Lung (tissue), 12 donors: Measurements from ENCODE around the gene PLEKHD1. TPM values are rescaled to one million over a fixed set of nuclear protein-coding genes. Genes with fewer than 3 reads are reported as not detected.
A peak's percentile ranks its signal among the peaks of the same experiment; 100 is the strongest.

Experiments used
- ATAC-seq: fragments of 200-7000 bp; cut with Tn5 transposase; one replicate; pipeline ENCODE4 v1.9.1; 2020; ENCODE audit warnings: moderate number of reproducible peaks; ENCODE audit not compliant: insufficient read depth, low FRiP score
- DNase-seq, 3 donors: peaks; one replicate each; pipeline ENCODE4 v3.0.0-alpha.2; 2013 to 2017
- H3K27ac ChIP-seq, 2 donors: one replicate each; pipeline ENCODE4 v1.5.1; 2013; ENCODE audit warnings: mild to moderate bottlenecking in 2 of 2, moderate library complexity in 2 of 2, control low read depth in 1 of 2, inconsistent platforms in 1 of 2, low read depth in 1 of 2, low read length in 1 of 2
- H3K27me3 ChIP-seq, 3 donors: one replicate each; pipeline ENCODE4 v1.5.1; 2013; ENCODE audit warnings: low read length in 2 of 3; ENCODE audit not compliant: control insufficient read depth in 3 of 3, insufficient read depth in 3 of 3
- H3K36me3 ChIP-seq, 4 donors: one replicate each; pipeline ENCODE4 v1.5.1; 2013; ENCODE audit warnings: low read length in 4 of 4, mild to moderate bottlenecking in 1 of 4, moderate library complexity in 1 of 4; ENCODE audit not compliant: control insufficient read depth in 4 of 4, insufficient read depth in 4 of 4
- H3K4me1 ChIP-seq, 5 donors: one replicate each; pipeline ENCODE4 v1.5.1; 2013; ENCODE audit warnings: low read length in 5 of 5, mild to moderate bottlenecking in 2 of 5, moderate library complexity in 1 of 5; ENCODE audit not compliant: control insufficient read depth in 5 of 5, insufficient read depth in 5 of 5
- H3K4me3 ChIP-seq: one replicate; pipeline ENCODE4 v1.5.1; 2013; ENCODE audit warnings: mild to moderate bottlenecking, control low read depth, moderate library complexity
- H3K9ac ChIP-seq, 2 donors: one replicate each; pipeline ENCODE4 v1.5.1; 2013; ENCODE audit warnings: low read length in 2 of 2, control low read depth in 1 of 2; ENCODE audit not compliant: insufficient read depth in 1 of 2
- H3K9me3 ChIP-seq, 4 donors: one replicate each; pipeline ENCODE4 v1.5.1; 2013; ENCODE audit warnings: low read length in 3 of 4, mild to moderate bottlenecking in 1 of 4, moderate library complexity in 1 of 4; ENCODE audit not compliant: control insufficient read depth in 4 of 4, insufficient read depth in 3 of 4
- CTCF ChIP-seq: IDR thresholded peaks from 2 replicates; pipeline ENCODE4 v1.5.1; 2012; ENCODE audit warnings: mild to moderate bottlenecking; ENCODE audit errors: control extremely low read depth, extremely low read depth
- WGBS, 2 donors: extraction: QIAGEN DNeasy Blood & Tissue Kit; methylation state at CpG; one replicate each; pipeline ENCODE4 v1.1.7; 2013; 5-methylcytosine and 5-hydroxymethylcytosine counted together
- polyA plus RNA-seq, 2 donors: library from polyadenylated mRNA; stranded (reverse); fragments of 200-250 nt; gene quantifications; one replicate each; pipeline ENCODE4 v1.2.1, GENCODE V29; 2013
- total RNA-seq, 2 donors: library from RNA; depleted of rRNA in 1 of 2; stranded (reverse); fragments of >200 nt in 1 of 2; gene quantifications; one replicate each; pipeline ENCODE4 v1.2.1, GENCODE V29; 2014 to 2021
- donor health status: control.
- donor health status: control.
- donor health status: Bipolar disorder and iron deficiency.
- donor health status: healthy.
- donor health status: DM: yes; HTN: yes; CAD: no.

PLEKHD1 gene
- total and polyA plus RNA-seq, 4 donors, result 0.11 to 0.83 (median 0.33) TPM; not detected in 1

GRCh38 chr14:69535230-69535848, 50.8 kb downstream of the PLEKHD1 start:
- H3K36me3 ChIP-seq, result no peaks in the 10 kb centered on the region
- ATAC-seq, result no peak
- peaks cover 0 to 4% (median 0%) of the 10 kb centered on the region in 4 donors for H3K9me3 ChIP-seq
- peaks cover 0 to 4% (median 3%) of the 10 kb centered on the region in 3 donors for H3K27me3 ChIP-seq
- H3K4me1 ChIP-seq, result no peaks in the 10 kb centered on the region
- TF ChIP-seq CTCF, result peak; percentile 32
- H3K4me3 ChIP-seq, result no peak overlapping the region
- WGBS, 2 donors, result 6 to 11% methylated on average over 4 of the region's 4 CpGs
- H3K27ac ChIP-seq, result no peak overlapping the region
- DNase-seq, result peak; percentile 49 to 58 (median 52)
- no peak overlapping the region for H3K9ac ChIP-seq

- DNase-seq, result no peak
- Histone ChIP-seq H3K9ac (no peak overlapping the region), H3K4me3 (no peak overlapping the region), H3K27ac (no peak overlapping the region), H3K27me3 (peaks cover 0 to 4% (median 3%) of the 10 kb centered on the region in 3 donors), H3K36me3 (no peaks in the 10 kb centered on the region), H3K9me3 (peaks cover 0 to 4% (median 0%) of the 10 kb centered on the region in 4 donors), H3K4me1 (no peaks in the 10 kb centered on the region)
- no peak for ATAC-seq
- TF ChIP-seq CTCF, result no peak
Measured at GRCh38 chr14:69536971-69537370, 52.4 kb downstream of the PLEKHD1 start.

GRCh38 chr14:69537900-69538299, 53.4 kb downstream of the PLEKHD1 start:
- Histone ChIP-seq H3K4me1 (no peaks in the 10 kb centered on the region), H3K4me3 (no peak overlapping the region), H3K9ac (no peak overlapping the region), H3K27me3 (peaks cover 0 to 8% (median 3%) of the 10 kb centered on the region in 3 donors), H3K36me3 (no peaks in the 10 kb centered on the region), H3K9me3 (peaks cover 0 to 4% (median 0%) of the 10 kb centered on the region in 4 donors), H3K27ac (no peak overlapping the region)
- no peak for TF ChIP-seq CTCF
- no peak for ATAC-seq
- DNase-seq, result no peak
- 76 to 100% methylated on average over 1 of the region's 1 CpG for WGBS, 2 donors

- no peak for DNase-seq
- Histone ChIP-seq H3K36me3 (no peaks in the 10 kb centered on the region), H3K4me1 (no peaks in the 10 kb centered on the region), H3K27ac (no peak overlapping the region), H3K27me3 (peaks cover 0 to 4% (median 0%) of the 10 kb centered on the region in 3 donors), H3K9me3 (peaks cover 0 to 4% (median 0%) of the 10 kb centered on the region in 4 donors), H3K9ac (no peak overlapping the region), H3K4me3 (no peak overlapping the region)
- TF ChIP-seq CTCF, result no peak
- WGBS, 2 donors, result 93 to 97% methylated on average over 1 of the region's 1 CpG
- no peak for ATAC-seq
Measured at GRCh38 chr14:69538766-69539165, 54.2 kb downstream of the PLEKHD1 start.
